ENCODE data around the gene NMD3.
"Not testable (repeated sequence)": the region's sequence is repeated elsewhere in the genome, so short reads cannot be mapped to it uniquely, and the experiment has no call there.

The NMD3 gene

DNA sequence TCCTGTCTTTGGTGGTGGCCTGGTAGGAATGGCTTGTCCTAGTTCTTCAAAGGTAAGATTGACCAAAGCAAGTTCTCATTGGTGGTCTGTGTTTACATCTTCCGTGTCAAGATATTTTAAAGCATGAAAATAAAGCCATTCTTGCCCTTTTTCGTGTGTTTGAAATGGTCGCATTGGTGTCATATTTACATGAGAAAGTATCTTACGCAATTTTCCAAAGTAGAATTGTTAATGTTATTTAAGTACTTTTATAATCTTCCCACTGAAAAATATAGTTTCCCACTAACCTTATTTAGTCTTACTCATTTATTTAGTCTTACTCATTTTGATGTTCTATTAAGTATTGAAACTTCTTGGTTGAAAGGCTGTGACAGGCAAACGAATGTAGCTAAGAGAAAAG, 31.0 kb downstream of the NMD3 start:
- H3K4me3 ChIP-seq (ENCODE audit: low read length), result no peak overlapping the region
- no peak for TF ChIP-seq ZNF274 (IDR thresholded peaks at IDR 0.05; ENCODE audit: low read depth, low read length)

DNA sequence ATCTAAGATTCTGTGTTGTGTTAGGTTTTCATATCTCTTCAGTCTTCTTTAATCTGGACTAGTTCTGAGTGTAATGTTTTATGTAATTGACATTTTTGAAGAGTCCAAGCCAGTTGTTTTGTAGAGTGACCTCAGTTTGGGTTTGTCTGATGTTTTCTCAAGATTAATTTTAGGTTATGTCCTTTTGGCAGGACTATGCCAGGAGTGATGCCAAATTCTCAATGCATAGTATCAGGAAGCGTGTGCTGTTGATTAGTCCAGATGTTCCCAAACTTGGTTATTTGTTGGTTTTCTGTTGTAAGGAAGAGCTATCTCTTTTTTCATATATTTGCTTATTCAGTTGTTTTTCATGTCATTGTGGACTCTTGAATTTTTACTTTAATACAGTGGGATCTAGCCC, 32.6 kb downstream of the NMD3 start:
- no peak overlapping the region for H3K4me3 ChIP-seq (ENCODE audit: low read length)
- TF ChIP-seq ZNF274 (IDR thresholded peaks at IDR 0.05; ENCODE audit: low read depth, low read length), result no peak

DNA sequence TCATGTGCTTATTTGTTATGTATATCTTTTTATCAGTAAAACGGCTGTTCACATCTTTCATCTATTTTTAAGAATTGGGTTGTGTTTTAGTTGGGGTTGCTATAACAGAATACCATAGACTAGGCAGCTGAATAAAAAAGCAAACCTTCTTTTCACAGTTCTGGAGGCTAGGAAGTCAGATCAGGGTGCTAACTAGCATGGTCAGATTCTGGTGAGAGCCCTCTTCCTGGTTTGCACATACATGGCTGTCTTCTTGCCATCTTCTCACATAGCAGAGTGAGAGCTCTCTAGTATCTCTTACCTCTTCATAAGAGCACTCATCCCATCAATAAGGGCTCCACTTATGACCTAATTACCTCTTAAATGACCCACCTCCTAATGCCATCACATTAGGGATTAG, 33.8 kb downstream of the NMD3 start:
- no peak overlapping the region for H3K4me3 ChIP-seq (ENCODE audit: low read length)
- no peak for TF ChIP-seq ZNF274 (IDR thresholded peaks at IDR 0.05; ENCODE audit: low read depth, low read length)

DNA sequence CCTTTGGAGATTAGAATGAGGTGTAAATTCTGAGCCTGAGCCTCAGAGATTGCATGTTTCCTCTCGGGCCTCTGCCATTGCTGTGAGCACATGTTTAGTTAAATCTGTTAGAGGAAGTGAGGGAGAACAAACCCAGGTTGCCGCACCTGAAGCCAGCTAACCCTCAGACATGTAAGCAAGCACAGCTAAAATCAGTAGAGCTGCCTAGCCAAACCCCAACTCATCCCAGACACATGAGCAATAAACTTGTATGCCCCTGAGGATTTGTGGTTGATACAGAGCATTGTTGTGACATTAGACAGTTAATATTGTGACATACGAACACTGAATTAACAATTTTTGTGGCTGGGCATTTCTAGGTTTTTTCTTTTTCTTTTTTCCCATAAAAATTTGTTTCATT, 41.9 kb downstream of the NMD3 start:
- TF ChIP-seq ZNF274 (IDR thresholded peaks at IDR 0.05; ENCODE audit: low read depth, low read length), result no peak
- H3K4me3 ChIP-seq (ENCODE audit: low read length), result no peak overlapping the region

DNA sequence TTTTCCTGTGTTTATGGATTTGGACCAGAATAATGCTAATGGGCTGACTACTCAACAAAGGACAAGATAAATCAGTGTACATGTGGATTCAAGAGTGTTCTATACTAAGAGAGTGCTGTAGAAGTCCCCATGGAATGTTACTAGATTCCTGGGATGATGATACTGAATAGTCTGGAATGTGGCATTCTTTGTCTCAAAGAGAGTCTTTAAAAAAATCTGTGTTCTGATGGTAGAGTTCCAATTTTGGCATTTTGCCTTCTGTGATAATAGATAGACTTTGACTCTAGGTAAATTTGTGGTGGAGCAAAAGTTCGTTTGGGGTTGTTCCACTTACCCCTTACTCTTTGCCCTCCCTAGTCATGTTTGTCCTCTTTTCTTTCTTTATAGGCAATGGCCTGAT, 43.7 kb downstream of the NMD3 start:
- no peak overlapping the region for H3K4me3 ChIP-seq (ENCODE audit: low read length)
- no peak for TF ChIP-seq ZNF274 (IDR thresholded peaks at IDR 0.05; ENCODE audit: low read depth, low read length)

DNA sequence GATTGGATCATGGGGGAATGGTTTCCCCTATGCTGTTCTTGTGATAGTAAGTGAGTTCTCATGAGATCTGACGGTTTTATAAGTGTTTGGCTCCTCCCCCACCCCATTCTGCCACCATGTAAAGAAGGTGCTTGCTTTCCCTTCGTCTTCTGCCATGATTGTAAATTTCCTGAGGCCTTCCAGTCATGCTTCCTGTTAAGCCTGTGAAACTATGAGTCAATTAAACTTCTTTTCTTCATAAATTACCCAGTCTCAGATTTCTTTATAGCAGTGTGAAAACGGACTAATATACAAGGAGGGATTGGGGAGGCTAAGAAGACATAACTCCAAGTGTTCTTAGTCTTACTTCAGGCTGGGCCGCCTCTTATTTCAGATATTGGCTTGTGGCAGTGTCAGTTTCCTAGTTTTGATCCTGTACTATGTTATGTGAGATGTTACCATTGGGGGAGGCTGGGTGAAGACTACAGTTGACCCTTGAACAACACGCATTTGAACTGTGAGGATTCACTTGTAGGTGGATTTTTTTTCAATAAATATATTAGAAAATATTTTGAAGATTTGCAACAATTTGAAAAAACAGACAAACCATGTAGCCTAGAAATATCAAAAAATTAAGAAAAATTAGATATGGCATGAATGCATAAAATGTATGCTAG, 44.9 kb downstream of the NMD3 start:
- no peak for TF ChIP-seq ZNF274 (IDR thresholded peaks at IDR 0.05; ENCODE audit: low read depth, low read length)
- H3K4me3 ChIP-seq (ENCODE audit: low read length), result no peak overlapping the region

DNA sequence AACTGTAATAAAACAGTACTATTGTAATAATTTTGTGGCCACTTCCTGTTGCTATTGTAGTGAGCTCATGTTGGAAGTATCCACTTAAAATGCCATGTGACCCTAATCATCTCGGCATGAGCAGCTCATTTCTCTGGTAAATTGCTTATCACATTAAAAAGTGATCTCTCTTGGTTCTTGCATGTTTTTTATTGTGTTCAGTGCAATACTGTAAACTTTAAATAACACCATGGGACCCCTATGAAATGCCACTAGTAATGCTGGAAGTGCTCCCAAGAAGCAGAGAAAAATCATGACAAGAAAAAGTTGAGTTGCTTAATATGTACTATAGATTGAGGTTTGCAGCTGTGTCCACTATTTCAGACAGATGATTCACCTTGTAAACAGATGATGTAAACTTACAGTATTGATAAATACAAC, 45.6 kb downstream of the NMD3 start:
- no peak overlapping the region for H3K4me3 ChIP-seq (ENCODE audit: low read length)
- TF ChIP-seq ZNF274 (IDR thresholded peaks at IDR 0.05; ENCODE audit: low read depth, low read length), result no peak

DNA sequence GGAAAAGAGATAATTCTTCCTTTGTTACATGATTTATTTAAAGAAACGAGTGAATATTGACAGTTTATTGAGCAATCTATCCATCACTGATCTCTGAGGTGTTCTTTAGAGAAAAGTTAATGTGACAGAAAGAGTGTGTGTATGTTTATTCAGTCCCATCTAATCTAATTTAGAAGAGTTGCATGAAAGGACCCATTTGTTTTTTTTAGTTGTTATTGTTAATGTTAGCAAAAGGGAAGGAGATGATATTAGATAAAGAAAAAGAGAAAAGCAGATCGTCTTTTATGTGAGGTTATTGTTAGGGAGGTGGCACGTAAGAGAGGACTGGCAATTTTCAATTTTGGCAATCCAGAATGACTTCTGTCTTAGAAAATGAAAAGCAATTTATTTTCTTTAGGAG, 46.5 kb downstream of the NMD3 start:
- no peak for TF ChIP-seq ZNF274 (IDR thresholded peaks at IDR 0.05; ENCODE audit: low read depth, low read length)
- no peak overlapping the region for H3K4me3 ChIP-seq (ENCODE audit: low read length)

DNA sequence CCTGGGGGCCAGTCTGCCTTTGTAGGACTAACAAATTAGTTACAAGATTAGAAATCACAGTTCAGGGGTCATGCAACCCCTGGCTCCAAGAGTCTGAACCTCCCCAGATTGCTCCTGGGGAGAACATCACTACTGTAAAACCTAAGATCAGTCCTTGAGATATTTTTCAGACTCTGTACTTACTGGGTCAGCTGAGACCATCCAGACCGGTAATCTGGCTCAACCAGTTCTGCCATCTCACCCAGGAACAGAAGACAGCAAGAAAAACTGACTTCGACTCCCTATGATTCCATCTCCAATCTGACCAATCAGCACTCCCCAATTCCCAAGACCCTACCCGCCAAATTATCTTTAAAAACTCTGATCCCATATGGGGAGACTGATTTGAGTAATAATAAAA, 47.5 kb downstream of the NMD3 start:
- TF ChIP-seq ZNF274 (IDR thresholded peaks at IDR 0.05; ENCODE audit: low read depth, low read length), result no peak
- no peak overlapping the region for H3K4me3 ChIP-seq (ENCODE audit: low read length)

DNA sequence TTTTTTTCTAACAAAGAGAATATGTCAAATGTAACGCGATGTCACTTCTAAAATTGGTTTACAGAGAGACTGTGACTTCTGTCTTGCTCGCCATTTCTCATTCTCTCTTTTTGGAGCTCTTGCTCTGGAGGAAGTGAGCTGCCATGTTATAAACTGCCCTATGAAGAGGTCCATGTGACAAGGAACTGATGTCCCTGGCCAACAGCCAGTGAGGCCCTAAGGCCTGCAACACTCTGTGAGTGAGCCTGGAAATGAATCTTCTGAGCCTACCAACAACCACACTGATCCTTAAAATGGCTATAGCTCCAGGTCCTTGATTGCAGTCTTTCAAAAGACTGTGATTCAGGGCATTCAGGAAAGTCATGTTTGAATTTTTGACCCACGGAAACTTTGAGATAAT, 49.9 kb downstream of the NMD3 start:
- H3K4me3 ChIP-seq (ENCODE audit: low read length), result no peak overlapping the region
- no peak for TF ChIP-seq ZNF274 (IDR thresholded peaks at IDR 0.05; ENCODE audit: low read depth, low read length)

DNA sequence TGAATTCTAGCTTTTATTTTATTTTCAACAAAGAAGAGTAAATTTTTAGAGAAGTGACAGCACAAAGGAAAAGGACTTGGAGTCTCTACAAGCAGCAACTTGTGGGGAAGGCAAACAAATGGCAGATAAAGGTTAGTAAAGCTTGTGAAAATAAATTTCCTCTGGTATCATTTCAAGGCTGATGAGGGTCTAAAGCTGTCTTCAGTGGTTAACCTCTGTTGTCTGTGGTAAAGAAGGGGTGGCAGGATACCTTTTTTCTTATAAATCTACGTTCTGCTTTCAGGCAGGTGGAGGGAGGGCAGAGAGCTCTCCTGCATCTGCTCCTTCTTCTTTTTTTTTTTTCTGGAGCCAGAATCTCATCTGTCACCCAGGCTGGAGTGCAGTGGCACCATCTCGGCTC, 50.5 kb downstream of the NMD3 start:
- TF ChIP-seq ZNF274 (IDR thresholded peaks at IDR 0.05; ENCODE audit: low read depth, low read length), result no peak
- H3K4me3 ChIP-seq (ENCODE audit: low read length), result no peak overlapping the region

DNA sequence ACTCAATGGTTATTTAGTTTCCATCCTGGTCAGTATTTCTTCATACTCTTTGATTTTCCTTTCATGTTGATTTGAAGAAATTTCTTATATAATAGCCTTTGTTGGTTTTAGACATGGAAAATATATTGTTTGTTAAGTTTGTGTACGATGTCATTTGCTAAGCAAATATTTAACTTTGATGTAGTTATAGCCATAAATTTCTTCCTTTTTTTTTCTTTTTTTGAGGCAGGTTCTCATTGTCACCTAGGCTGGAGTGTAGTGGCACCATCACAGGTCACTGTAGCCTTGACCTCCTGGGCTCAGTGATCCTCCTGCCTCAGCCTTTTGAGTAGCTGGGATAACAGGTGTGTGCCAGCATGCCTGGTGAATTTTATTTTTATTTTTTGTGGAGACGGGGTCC, 51.4 kb downstream of the NMD3 start:
- TF ChIP-seq ZNF274 (IDR thresholded peaks at IDR 0.05; ENCODE audit: low read depth, low read length), result no peak
- no peak overlapping the region for H3K4me3 ChIP-seq (ENCODE audit: low read length)

DNA sequence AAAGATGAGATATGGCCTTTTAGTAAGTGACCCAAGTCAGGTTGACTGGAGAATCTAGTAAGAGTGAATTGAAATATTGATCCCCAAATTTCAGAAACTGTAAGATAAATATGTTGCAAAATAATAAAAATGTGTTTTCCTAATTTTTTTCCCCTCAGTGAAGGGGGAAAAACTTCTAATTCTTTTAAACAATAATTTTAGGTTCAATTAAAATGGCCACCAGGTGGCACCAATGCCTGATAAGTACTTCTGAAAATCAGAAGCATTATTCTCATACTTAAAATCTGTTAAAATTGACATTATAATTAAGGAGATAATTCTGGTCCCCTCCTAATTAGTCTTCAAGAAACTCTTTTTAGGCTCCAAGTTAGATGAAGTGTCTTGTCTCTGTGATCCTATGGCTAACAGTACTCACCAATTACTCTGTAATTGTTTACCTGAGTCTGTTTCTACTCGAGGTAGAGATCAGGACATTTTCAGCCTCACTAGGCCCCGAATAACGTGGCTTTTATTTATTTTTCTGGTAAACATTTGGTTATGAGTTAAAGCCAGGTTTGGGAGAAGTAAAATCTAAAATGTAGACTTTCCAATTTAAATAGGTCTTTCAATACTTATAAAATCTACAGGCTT, 52.6 kb downstream of the NMD3 start:
- no peak for TF ChIP-seq ZNF274 (IDR thresholded peaks at IDR 0.05; ENCODE audit: low read depth, low read length)
- no peak overlapping the region for H3K4me3 ChIP-seq (ENCODE audit: low read length)

DNA sequence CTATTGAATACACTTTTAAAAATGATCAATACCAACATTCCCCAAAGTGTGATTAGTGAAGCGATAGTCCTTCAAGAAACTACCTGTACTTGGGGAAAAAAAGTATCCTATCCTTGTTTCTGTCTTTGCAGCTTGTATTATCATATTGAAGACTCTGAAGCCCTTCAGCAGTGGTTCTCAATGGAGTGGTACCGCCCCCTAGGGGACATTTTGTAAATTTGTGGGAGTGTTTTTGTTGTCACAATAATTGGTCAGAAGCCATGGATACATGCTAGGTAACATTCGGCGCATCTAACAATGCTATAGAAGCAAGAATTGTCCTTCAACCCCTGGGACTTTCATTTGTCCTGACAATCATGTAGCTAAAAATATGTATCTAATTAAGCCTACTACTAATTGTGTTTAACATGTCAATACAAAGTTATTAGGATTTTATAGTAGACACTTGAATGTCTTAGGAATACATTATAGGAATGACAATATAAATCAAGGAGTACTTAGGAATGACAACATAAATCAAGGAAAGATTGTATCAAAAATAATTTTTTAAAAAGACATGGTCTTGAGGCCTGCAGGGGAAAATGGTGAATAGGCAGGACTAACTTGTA, 53.7 kb downstream of the NMD3 start:
- TF ChIP-seq ZNF274 (IDR thresholded peaks at IDR 0.05; ENCODE audit: low read depth, low read length), result no peak
- no peak overlapping the region for H3K4me3 ChIP-seq (ENCODE audit: low read length)

DNA sequence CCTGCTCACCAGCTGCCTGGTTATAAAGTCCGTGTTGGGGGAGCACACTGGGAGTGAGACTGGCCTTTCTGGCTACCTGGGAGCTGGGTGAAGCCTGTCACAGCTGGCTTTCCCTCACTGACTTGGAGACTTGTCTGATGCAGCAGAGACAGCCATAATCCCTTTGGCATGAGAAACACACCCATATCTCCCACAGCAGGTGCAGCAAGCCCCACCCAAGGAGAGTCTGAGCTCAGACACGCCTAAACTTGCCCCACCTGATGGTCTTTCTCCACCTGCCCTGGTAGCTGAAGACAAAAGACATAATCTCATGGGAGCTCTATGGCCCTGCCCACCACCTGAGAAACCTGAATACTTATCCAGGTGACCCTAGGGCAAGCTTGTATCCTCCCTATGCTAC, 54.8 kb downstream of the NMD3 start:
- TF ChIP-seq ZNF274 (IDR thresholded peaks at IDR 0.05; ENCODE audit: low read depth, low read length), result no peak
- H3K4me3 ChIP-seq (ENCODE audit: low read length), result no peak overlapping the region

DNA sequence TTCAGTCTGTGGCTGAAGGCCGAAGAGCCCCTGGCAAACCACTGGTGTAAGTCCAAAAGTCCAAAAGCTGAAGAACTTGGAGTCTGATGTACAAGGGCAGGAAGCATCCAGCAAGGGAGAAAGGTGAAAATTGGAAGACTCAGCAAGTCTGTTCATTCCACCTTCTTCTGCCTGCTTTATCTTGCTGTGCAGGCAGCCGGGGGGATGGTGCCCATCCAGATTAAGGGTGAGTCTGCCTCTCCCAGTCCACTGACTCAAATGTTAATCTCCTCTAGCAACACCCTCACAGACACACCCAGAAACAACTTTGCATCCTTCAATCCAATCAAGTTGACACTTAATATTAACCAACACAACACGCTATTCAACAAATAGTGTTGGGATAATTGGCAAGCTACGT, 61.3 kb downstream of the NMD3 start:
- not testable (repeated sequence) for H3K4me3 ChIP-seq (ENCODE audit: low read length)

Measured in GM08714 (cell line).